HEK293T (cell line): Measurements from ENCODE around the gene TMEM259.

Source experiments
- BHLHE40 ChIP-seq: fragments of 450-650 bp; IDR thresholded peaks from 2 replicates; pipeline ENCODE4 v1.6.1; 2016; ENCODE audit warnings: mild to moderate bottlenecking, moderate library complexity, borderline replicate concordance
- CTBP1 ChIP-seq: fragments of 450-650 bp; IDR thresholded peaks from 2 replicates; pipeline ENCODE4 v1.6.1; 2016; ENCODE audit warnings: borderline replicate concordance
- ELF4 ChIP-seq: fragments of 450-650 bp; IDR thresholded peaks from 2 replicates; pipeline ENCODE4 v1.6.1; 2017; ENCODE audit warnings: antibody characterized with exemption
- FOXA1 ChIP-seq: fragments of 450-650 bp; IDR thresholded peaks from 2 replicates; pipeline ENCODE4 v1.6.1; 2016; ENCODE audit warnings: mild to moderate bottlenecking
- FOXK2 ChIP-seq: fragments of 450-650 bp; IDR thresholded peaks from 2 replicates; pipeline ENCODE4 v1.6.1; 2016; ENCODE audit warnings: mild to moderate bottlenecking
- FOXM1 ChIP-seq: fragments of 450-650 bp; IDR thresholded peaks from 2 replicates; pipeline ENCODE4 v1.6.1; 2017; ENCODE audit warnings: mild to moderate bottlenecking, borderline replicate concordance
- HDGF ChIP-seq: fragments of 450-650 bp; IDR thresholded peaks from 2 replicates; pipeline ENCODE4 v1.6.1; 2017; ENCODE audit warnings: antibody characterized with exemption, borderline replicate concordance
- L3MBTL2 ChIP-seq: fragments of 450-650 bp; conservative IDR thresholded peaks from 2 replicates; pipeline ENCODE4 v1.6.1; 2016; ENCODE audit warnings: mild to moderate bottlenecking
- NFRKB ChIP-seq: fragments of 450-650 bp; IDR thresholded peaks from 2 replicates; pipeline ENCODE4 v1.6.1; 2016; ENCODE audit warnings: mild to moderate bottlenecking, moderate library complexity
- SP1 ChIP-seq: fragments of 450-650 bp; IDR thresholded peaks from 2 replicates; pipeline ENCODE4 v1.6.1; 2017
- SUZ12 ChIP-seq: fragments of 450-650 bp; IDR thresholded peaks from 2 replicates; pipeline ENCODE4 v1.6.1; 2016; ENCODE audit warnings: mild to moderate bottlenecking
- ZNF384 ChIP-seq: fragments of 450-650 bp; IDR thresholded peaks from 2 replicates; pipeline ENCODE4 v1.6.1; 2016
- TF ChIP-seq, protein P1 (sequence below): fragments of 450-650 bp; IDR thresholded peaks from 2 replicates; pipeline ENCODE4 v1.6.1; 2016

DNA sequence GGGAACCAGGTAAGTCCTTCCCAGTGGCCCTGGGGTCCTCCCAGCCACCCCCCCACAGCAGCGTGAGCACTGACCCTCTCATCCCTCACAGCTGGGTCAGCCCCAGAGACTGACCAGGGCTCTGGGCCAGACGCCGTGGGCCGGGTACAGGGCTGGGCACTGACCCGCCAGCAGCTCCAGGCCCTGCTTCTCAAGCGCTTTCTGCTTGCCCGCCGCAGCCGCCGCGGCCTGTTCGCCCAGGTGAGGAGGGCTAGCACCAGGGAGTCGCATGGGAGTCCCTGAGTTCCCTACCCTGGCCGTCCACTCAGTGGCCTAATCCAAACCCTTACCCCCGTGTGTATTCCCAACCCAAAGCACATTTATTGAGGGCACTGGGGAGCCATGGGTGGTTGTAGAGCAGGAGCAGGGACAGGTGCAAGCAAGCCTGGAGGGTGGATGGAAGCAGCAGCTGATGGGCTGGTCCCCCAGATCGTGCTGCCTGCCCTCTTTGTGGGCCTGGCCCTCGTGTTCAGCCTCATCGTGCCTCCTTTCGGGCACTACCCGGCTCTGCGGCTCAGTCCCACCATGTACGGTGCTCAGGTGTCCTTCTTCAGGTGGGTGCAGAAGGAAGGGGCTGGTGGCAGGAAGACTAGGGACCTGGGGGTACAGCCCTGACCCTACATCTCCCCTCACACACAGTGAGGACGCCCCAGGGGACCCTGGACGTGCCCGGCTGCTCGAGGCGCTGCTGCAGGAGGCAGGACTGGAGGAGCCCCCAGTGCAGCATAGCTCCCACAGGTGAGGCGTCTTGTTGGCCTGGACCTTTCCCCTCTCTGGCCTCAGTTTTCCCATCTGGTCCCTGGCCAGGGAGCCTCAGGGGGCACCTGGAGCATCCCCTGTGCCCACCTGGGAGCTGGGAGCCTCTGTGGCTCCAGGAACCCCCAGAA lies 33.4 kb upstream of the TMEM259 start:
- TF ChIP-seq FOXK2 (no peak), NFRKB (no peak), L3MBTL2 (no peak), SP1 (no peak), HDGF (no peak), FOXA1 (no peak), ELF4 (no peak), FOXM1 (no peak), CTBP1 (no peak), SUZ12 (no peak), ZNF384 (no peak), BHLHE40 (no peak)
- TF ChIP-seq, protein P1, sequence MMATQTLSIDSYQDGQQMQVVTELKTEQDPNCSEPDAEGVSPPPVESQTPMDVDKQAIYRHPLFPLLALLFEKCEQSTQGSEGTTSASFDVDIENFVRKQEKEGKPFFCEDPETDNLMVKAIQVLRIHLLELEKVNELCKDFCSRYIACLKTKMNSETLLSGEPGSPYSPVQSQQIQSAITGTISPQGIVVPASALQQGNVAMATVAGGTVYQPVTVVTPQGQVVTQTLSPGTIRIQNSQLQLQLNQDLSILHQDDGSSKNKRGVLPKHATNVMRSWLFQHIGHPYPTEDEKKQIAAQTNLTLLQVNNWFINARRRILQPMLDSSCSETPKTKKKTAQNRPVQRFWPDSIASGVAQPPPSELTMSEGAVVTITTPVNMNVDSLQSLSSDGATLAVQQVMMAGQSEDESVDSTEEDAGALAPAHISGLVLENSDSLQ: no peak
